Activated CD4-positive, CD25-positive, alpha-beta regulatory T cell treated with anti-CD3 and anti-CD28 coated beads, Interleukin-2, amount 50 U/mL, for 72 hours (primary cell): ENCODE data around the gene FAIM.

Experiments
- DNase-seq: peaks from one replicate; pipeline ENCODE4 v3.0.0; 2021

Gene FAIM

GRCh38 chr3:138681463-138682220 is 73.1 kb downstream of the FAIM start:
- DNase-seq = no peak

GRCh38 chr3:138682648-138683047 is 74.1 kb downstream of the FAIM start:
- DNase-seq = no peak
